ENCODE data around the gene C10orf90. TPM values are rescaled to one million over a fixed set of nuclear protein-coding genes. Genes with fewer than 3 reads are reported as not detected.

C10orf90 gene
- total RNA-seq, 4 donors from 2014 or later: not detected

- Histone ChIP-seq H3K36me3 (no peaks in the 10 kb centered on the region), H3K27ac (no peak overlapping the region), H3K27me3 (peaks cover 0 to 7% of the 10 kb centered on the region in 2 donors), H3K4me3 (no peak overlapping the region), H3K9me3 (peaks cover 0 to 9% (median 0%) of the 10 kb centered on the region in 4 donors), H3K4me1 (peaks cover 0 to 18% (median 3%) of the 10 kb centered on the region in 4 donors)
- DNase-seq (ENCODE audit: low spot score in 2 of 2): no peak
- TF ChIP-seq POLR2A (IDR thresholded peaks at IDR 0.05) (no peak), EP300 (IDR thresholded peaks at IDR 0.05) (no peak), CTCF (IDR thresholded peaks at IDR 0.05) (no peak)
- whole genome bisulfite sequencing, 2 donors: 21 to 35% methylated on average over 9 of the region's 9 CpGs
Observed at GRCh38 chr10:126391192-126391885, 279.2 kb downstream of the C10orf90 start.

GRCh38 chr10:126390324-126390723 is 280.2 kb downstream of the C10orf90 start:
- Histone ChIP-seq H3K9me3 (peaks cover 0 to 9% (median 0%) of the 10 kb centered on the region in 4 donors), H3K4me1 (peaks cover 0 to 18% (median 3%) of the 10 kb centered on the region in 4 donors), H3K36me3 (no peaks in the 10 kb centered on the region), H3K4me3 (no peak overlapping the region), H3K27ac (no peak overlapping the region), H3K27me3 (peaks cover 0 to 7% of the 10 kb centered on the region in 2 donors)
- DNase-seq (ENCODE audit: low spot score in 2 of 2): no peak
- TF ChIP-seq POLR2A (IDR thresholded peaks at IDR 0.05): no peak
- no peak for TF ChIP-seq EP300 (IDR thresholded peaks at IDR 0.05)
- TF ChIP-seq CTCF (IDR thresholded peaks at IDR 0.05): no peak
- whole genome bisulfite sequencing, 2 donors: 94 to 96% methylated on average over 4 of the region's 4 CpGs

DNA sequence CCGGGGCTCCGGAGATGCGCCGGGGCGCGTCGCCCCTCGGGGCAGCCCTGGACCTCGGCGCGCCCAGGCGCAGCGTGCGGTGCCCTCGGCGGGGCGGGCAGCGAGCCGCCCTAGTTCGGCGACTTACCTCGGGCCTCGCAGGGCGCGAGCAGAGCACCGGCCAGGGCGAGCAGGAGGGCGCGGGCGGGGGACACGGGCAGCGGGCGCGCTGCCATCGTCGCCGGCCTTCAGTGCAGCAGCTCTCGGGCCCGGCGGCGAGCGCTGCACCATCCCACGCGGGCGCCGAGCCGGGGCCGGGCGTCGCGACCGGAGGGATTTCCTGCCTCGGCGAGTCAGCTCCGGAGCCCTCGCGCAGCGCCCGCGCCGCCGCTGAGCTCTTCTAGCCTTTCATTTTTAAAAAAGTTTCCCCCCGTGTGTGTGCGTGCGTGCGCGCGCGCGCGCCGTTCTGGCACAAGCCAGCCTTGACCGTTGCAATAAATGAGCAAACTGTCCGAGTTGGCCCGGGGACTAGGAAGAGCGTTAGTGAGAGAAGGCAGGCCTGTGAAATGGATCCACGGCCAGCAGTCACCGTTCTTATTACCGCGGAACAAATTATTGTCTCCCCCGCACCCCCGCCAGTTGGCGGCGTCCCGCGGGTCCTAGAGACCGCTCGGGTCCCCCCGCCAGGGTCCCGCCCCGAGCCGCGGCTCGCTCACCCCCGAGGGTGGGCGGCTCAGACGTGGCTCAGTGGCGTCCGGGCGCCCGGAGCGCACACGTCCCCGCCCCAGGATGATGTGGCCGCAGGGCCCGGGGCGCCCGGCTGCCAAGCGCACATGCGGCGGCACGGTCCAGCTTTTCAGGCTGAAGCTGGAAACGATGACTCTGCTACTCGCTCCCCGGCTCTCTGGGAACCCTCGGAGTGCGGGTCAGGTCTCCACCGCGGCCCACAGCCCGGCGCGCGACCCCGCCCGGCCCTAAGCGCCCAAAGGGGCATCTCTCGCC is 282.3 kb downstream of the C10orf90 start, which contains the start of gene ADAM12:
Gene ADAM12 (minus strand): TSS at position 547 of the 981 bp plus-strand sequence. CDS start 332 bp downstream, at position 215.
- Histone ChIP-seq H3K36me3 (no peaks in the 10 kb centered on the region), H3K4me3 (peak within 1 kb of the TSS; percentile 13 to 52 (median 34)), H3K27ac (peak within 1 kb of the TSS in 1 of 4 donors; percentile 46), H3K27me3 (peaks cover 0 to 7% of the 10 kb centered on the region in 2 donors), H3K4me1 (peaks cover 0 to 18% (median 3%) of the 10 kb centered on the region in 4 donors), H3K9me3 (peaks cover 0 to 10% (median 0%) of the 10 kb centered on the region in 4 donors)
- 1 to 3% methylated on average over 62 to 91 of the region's 127 CpGs for WGBS, 2 donors
- DNase-seq (ENCODE audit: low spot score in 2 of 2): peak in 1 of 2 donors; percentile 21
- TF ChIP-seq CTCF (IDR thresholded peaks at IDR 0.05): no peak
- TF ChIP-seq POLR2A (IDR thresholded peaks at IDR 0.05): no peak
- no peak for TF ChIP-seq EP300 (IDR thresholded peaks at IDR 0.05)

- Histone ChIP-seq H3K36me3 (no peaks in the 10 kb centered on the region), H3K27me3 (peaks cover 0 to 7% of the 10 kb centered on the region in 2 donors), H3K9me3 (peaks cover 0 to 9% (median 0%) of the 10 kb centered on the region in 4 donors), H3K4me1 (peaks cover 0 to 18% (median 3%) of the 10 kb centered on the region in 4 donors), H3K4me3 (peak overlapping the region; percentile 13 to 52 (median 26)), H3K27ac (peak overlapping the region in 1 of 4 donors; percentile 46)
- DNase-seq (ENCODE audit: low spot score in 2 of 2): peak in 1 of 2 donors; percentile 41
- 1 to 2% methylated on average over 33 to 50 of the region's 50 CpGs for WGBS, 2 donors
- TF ChIP-seq EP300 (IDR thresholded peaks at IDR 0.05): no peak
- TF ChIP-seq CTCF (IDR thresholded peaks at IDR 0.05): peak in 4 of 5 experiments; percentile 34 to 62 (median 52)
- no peak for TF ChIP-seq POLR2A (IDR thresholded peaks at IDR 0.05)
Observed at GRCh38 chr10:126387041-126387921, 283.2 kb downstream of the C10orf90 start.
